GM19372 (cell line): ENCODE results near the gene TMEM54.

ENCODE experiments used
- ATAC-seq: cut with Tn5 transposase; IDR thresholded peaks from one replicate; pipeline ENCODE4 v1.9.1; 2021; ENCODE audit warnings: mild to moderate bottlenecking, low read depth, moderate library complexity; ENCODE audit not compliant: unreplicated experiment

The TMEM54 gene, protein sequence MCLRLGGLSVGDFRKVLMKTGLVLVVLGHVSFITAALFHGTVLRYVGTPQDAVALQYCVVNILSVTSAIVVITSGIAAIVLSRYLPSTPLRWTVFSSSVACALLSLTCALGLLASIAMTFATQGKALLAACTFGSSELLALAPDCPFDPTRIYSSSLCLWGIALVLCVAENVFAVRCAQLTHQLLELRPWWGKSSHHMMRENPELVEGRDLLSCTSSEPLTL

DNA sequence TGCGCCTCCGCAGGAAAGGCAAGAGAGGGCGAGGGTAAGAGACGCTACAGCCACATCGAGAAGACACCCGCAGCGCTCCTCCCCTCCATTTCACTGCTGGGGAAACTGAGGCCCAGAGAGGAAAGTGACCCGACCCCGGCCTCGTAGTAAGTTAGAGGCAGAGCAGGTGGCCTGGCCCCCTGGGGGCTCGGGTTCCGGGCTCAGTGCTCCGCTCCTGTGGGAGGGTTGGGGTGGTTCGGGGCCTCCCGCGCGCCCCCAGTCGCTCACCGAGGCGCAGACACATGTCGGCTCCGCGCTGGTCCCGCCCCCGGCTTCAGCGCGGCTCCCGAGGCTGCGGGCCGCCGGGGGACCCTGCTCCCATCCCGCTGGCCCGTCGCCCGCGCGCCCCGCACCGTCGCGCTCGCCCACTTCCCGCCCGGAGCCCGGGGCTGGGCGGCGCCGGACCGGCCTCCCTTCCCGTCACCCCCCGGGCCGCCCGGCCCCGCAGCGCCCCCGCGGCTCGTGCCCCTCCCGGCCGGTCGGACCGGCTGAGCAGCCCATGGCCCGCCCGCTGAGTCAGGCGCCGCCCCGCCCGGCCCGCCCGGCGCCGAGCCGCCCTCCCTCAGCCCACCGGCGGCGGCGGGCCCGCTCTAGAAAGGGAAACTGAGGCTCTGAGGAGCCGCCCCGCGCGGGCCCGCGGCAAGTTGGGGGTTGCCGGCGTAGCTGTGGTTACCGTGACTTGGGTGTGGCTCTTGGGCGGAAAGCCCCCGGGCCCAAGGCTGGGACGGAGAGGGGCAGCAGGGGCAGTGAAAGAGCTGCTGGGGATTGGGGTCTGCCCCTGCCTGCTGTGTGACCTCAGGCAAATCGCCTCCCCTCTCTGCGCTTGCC lies at the start of gene TMEM54:
Gene TMEM54, minus strand, starts transcription at position 434 of the 867 bp plus-strand sequence. Its CDS starts 151 bp downstream, at position 283.
- no peak for ATAC-seq

DNA sequence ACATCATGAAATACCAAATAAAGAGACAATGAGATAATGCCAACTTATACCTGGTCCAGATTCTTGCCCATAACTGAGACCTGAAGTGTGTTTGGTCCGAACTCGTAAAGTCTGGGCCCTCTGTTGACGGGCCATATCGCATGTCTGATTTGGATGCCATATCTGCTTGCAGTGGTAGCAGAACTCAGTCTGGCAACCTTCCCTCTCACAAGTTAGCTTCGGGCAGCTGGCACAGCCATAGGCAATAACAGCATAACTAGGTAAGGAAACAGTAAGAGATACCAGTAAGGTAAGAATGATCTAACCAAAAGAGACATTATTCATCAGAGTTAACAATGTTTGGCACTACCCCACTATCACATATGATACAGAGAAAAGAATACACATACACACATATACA lies 48.3 kb upstream of the TMEM54 start:
- ATAC-seq: no peak

DNA sequence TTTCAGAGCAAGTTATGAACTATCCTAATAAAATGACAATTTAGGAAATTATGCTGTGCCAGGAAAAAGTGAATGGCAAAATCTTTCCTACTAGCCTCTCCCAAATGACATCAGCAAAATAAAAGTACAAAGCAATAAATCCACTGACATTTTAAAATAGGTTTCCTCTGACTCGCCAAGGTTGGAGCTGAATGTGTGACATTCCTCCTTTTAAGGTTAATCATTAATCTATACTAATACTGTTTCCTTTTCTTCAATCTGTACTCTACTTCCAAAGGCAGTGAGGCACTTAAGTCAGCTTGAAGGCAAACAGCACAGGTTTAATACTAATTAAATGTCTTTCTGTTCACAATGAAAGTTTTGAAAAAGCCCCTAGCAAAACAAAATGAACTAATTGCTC lies 47.7 kb upstream of the TMEM54 start:
- no peak for ATAC-seq

DNA sequence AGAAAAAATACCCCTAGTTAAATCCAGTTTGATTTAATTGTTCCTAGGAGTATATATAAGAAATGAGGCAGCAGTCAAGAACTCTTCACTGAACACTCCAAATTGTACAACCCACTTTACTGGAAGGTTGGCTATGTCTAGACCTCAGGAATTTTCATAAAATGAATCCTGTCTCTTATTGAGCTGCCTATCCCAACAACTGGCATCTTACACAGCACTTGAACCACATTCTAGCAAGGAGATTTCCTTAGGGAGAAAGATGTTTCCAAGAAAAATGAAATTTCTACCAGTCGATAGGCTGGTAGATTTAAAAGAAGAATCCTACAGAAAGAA lies 47.2 kb upstream of the TMEM54 start:
- no peak for ATAC-seq

DNA sequence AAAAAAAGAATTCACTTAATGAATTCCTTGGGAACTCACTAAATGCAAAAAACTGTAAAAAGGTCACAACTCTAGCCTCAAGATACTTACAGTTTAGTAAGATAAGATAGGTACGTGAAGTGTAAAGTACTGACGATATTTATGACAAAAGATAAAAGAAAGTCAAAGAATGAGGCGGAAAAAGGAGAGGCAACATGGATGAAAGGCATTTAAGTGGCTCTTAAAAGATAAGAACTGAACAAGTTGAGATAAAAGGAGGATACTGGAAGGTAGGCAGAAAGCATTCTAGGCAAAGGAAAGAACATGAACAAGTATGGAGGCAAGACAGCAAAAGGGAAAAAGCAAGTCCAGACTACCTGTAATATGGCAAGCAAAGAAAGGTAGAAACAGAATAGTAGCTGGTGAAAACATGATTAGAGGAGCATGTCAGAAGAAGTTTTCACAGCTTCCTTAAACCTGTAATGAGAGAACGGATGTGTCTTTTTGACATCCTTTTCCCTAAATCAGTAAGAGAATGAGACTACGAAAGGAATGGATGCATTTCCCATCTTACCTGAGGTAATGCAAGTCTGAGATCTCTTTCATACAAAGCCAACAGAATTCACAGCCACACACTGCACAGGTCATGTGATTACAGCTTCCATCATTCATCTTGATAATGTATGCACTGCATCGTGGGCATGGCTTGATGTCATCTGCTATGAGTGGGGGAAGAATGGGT lies 46.6 kb upstream of the TMEM54 start:
- ATAC-seq: no peak

DNA sequence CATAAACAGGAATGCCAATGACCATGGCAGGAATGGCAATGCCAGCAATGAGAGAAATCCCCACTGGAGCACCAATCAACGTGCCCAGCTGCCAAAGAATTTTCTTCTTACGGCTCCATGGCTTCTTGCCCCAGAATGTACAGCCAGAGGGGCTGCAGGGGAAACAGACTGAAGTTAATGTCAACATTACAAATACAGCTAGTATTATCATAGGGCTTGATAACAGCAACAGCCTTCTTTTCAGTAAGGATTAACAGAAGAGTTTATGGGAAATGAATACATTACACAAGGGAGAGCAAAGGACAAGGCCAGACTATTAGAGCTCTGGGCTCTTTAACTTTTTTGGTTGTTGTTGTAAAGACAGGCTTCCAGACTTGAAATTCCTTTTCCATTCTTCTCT lies 45.2 kb upstream of the TMEM54 start:
- no peak for ATAC-seq

DNA sequence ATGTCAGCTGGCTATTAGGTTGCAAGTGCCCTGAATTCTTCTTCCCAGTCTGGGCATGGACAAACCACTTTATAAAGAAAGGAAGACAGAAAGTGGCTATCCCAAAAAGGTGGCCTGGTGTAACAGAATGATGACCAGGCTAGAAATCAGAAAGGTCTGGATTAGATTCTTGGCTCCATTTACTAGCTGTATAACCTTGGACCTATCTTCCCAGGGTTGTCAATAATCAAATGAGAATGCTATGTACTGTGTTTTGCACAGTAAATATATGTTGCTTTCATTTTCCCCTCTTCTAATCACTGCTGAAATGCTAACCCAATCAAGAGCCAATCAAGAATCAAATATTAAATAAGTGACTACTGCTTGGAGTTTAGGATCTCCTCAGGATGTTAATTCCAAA lies 43.0 kb upstream of the TMEM54 start:
- no peak for ATAC-seq

DNA sequence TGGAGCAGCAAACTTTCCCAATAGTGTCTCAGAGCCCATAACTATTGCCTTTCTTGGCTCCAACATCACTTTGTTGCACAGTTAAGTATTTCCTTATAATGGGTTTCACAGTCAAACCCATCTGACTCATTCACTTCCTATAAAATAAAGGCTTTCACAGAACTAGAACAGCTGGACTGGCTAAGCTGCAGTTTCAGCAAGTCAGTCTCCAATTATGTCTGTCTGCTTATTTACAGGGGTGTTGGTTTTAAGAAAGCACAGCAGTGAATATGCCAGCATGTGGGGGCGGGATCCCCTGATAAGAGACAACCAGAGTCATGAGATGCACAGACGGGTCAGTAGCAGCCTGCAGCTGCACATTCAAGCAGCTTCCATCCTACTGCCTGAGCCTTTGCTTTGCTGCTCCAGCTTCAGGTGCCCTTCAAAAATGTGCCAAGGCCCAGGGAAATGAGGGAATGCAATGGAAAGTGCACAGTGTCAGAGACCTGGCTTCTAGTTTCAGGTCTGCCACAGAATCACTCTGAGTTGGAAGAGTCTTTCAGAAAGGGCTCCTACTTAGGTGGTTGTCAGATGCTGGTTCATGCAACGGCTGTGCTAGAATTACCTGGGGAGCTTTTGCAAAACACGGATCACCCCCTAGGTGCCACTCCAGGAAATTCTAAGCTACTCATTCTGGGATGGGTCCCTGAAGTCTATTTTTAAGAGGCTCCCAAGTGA lies 38.6 kb upstream of the TMEM54 start:
- ATAC-seq: no peak

DNA sequence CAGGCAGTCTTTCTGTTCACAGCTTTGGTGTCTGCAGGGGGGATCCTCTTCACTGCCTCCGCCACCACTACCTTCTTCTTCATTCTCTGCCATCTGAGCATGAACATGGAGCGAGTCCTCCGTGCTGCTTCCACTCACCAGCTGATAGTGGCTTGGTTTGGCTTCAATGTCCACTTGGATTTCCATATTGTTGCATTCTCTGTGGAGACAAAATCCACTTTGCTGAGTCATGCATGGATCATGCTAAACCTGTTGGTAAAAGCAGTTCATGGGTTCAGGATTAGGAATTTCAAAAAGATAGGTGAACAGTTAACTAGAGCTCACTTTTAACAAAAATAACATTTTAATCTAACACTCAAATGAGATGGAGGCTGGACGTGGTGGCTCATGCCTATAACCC lies 35.9 kb upstream of the TMEM54 start:
- no peak for ATAC-seq

DNA sequence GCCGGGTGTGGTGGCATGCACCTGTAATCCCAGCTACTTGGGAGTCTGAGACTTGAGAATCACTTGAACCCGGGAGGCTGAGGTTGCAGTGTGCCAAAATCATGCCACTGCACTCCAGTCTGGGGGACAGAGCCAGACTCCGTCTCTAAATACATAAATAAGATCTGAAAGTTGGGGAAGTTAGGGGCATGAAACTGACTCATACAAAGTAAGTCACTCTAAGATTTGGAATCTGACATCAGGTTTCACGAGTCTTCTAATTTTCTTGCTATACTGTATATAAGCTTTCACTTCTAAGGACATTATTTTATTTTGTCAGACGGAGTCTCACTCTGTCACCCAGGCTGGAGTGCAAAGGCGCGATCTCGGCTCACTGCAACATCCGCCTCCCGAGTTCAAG lies 33.3 kb upstream of the TMEM54 start:
- ATAC-seq: no peak

DNA sequence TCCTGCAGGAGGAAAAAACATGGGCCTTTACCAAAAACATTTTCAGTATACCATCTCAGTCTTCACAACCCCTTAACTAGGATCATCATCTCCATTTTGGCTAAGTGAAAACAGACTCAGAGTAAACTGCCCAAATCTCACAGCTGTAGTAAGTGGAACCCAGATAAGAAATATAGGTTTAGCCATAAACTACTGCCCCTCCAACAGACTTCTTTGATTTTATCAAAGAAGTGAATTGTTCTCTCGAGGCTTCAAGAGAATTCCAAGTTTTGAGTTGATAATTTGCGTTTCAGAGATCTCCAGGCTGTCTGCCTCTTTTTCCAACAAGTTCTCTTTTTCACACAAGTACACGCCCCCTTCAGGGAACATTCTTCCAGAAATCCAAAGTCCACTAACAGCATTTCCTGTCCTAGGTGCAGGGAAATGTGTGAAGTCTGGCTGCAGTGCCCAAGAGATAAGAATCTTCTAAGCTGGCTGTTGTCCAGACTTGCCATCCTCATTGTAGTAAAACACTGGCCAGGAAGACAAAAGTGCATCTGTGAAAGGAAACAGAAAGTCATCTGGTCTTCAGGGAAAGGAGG lies 32.6 kb upstream of the TMEM54 start:
- ATAC-seq: no peak

DNA sequence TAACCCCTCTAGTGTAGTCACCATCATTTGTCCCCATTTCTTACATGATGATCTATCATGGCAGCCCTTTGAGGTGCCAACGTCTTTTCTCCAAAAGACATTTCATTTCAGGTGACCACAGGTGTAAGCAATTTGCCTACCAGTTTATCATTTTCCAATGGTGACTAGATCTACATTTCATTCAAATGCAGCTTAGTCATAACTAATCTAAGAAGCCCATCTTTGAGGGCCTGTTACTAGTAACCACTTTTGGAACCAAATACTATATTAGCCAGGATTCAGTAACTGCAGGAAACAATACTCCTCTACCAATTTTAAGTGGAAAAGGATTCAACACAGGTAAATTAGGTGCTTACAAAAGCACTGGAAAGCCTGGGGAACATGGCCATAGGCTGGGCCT lies 30.6 kb upstream of the TMEM54 start:
- no peak for ATAC-seq

DNA sequence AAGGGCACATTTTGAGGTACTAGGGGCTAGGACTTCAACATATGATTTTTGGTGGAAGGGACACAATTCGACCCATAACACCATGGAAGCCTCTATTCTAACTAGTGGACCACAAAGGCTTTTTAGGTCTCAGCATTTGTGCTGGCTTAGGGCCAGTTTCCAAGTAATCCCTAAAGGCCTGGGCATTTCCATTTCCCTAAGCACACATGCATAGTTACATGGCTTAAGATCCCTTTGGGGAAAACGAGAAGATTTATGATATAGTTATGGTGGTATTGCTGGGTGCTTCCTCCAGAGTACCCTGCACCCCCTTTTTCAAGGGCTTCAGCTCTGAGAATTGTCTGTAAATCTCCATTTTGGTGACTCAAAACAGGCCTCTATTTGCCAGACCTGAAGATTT lies 28.2 kb upstream of the TMEM54 start:
- no peak for ATAC-seq

DNA sequence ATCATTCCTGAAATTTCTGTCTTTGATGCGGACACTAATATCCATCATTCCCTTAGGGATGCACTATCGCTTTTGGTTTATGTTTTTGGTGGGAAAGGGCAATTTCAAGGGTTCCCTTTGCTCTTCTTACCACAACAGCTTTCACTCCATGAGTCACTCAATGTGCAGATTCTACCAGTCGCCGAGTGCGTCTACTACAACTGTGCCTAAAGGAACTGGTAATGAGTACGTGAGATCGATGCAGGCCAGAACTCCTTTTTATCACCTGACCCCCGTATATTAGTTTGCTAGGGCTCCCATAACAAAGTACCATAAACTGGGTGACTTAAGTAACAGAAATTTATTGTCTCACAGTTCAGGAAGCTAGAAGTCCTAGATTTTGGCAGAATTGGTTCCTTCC lies 27.5 kb upstream of the TMEM54 start:
- ATAC-seq: no peak

DNA sequence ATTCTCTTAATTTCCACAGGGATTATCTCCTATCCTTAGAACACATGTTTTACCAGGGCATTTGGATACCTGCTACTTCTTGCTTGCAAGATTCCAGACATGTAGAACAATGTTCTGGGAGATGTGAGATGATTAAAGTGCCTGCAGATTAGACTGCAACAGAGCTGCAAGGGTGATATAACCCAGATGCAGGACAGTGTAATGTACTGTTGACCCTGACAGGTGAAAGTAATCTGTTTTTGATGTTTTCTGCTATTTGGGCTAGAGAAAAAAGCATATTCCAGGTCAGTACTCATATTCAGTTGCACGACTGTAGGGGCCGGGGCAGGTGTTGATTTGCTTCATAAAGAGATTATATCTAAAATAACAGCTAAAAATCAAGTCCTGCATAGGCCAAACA lies 27.1 kb upstream of the TMEM54 start:
- no peak for ATAC-seq

DNA sequence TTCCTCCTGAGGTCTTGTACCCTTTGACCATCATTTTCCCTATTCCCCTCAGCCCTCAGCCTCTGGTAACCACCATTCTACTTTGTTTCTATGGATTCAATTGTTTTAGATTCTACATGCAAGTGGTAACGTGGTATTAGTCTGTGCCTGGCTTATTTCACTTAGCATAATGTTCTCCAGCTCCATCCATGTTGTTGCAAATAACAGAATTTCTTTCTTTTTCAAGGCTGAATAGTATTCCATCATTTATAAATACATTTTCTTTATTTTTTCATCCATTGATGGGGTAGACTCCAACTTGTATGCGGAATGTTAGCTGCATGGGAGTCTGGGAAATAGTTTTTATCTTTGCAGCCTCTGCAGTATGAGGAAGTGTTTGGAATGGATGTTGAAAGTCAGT lies 26.3 kb upstream of the TMEM54 start:
- ATAC-seq: no peak

DNA sequence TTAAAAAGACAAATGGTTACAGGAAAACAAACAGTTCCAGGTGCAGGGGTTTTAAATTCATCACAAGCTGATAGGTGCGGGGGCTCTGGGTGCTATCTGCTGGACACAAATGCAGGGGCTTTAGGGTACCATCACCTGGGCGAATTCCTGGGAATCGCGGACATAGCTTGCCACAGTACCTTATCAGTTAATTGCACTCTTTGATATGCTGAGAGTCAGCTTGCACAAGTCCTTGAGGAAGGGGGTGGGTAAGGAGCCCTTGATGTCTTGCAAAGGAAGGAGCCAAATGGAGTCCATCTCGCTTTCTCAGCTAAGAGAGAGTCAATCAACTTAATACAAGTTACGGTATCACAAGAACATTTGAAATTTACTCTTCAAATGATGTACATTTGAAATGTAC lies 25.4 kb upstream of the TMEM54 start:
- ATAC-seq: no peak

DNA sequence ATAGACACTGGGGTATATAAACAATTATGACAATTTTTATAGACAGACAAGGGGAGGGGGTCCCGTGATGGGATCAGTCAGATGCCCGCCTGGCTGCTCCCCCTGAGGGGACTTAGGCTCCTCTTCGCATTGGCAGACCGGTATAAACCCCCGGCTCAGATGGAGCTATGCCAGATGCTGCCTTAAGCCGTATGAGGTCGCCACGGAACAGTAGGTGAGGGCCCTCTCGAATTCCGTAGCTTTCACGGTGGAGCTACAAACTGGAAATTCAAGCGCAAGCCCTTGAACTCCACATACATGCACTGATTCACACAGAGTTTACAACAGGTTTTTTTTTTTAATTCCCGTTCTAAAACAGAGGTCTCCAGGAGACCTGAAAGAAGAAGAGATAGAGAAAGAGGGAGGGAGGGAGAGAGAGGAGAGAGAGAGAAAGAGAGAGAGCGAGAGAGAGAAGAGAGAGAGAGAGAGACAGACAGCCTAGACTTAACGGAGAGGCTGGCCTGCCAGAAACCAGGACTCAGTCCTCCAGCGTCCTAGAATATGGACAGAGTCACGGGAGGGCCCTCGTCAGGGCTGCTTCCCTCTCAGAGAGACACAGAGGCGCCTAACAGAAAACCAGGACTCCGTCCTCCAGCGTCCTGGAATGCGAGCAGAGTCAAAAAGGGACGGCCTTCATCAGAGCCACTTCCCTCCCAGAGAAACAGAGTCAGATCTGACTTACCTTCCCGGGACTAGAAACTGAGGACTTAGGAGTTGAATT lies 24.4 kb upstream of the TMEM54 start:
- ATAC-seq: no peak

DNA sequence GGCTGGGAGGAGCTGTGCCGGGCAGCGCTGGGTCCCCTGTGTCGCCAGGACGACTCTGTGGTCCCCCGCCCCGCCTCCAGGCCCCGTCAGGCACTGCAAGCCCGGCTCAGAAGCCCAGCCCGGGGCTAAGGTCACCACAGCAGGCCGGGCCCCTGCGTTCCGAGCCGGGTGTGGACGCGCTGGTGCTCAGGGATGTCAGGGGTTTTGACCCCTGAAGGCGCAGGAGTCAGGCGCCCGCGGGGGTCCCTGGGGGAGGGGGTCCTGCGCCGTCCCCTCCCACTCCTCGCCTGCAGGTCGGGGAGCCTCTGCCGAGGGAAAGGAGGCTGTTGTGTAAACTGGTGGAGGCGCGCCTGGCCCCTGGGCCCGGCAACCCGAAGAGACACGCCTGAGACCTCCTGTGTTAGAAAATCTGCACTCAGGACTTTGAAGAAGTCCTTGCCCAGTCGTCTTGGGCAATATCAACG lies 23.7 kb upstream of the TMEM54 start:
- no peak for ATAC-seq

DNA sequence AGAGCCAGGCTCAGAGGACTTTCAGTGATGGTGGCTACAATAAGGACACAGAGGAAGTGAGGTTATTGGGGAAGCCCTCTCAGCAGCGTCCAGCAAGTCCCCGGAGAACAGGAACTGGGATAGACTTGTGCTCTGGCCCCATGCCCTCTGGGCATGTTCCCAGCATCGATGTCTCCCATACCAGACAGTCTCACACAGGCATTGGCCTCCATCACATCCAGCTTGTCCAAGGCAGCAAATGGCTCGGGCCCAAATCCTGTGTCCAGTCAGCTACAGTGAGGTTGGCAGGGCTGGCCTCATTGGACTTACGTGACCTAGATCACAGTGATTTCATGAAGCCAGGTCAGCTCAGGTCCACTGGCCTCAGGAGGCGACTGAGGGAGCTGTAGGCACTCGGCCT lies 19.6 kb upstream of the TMEM54 start:
- no peak for ATAC-seq
